GM12878 (cell line): ENCODE data around the gene MTTP. TPM values are rescaled to one million over a fixed set of nuclear protein-coding genes. Genes with fewer than 3 reads are reported as not detected.

Source experiments
- ATAC-seq: fragments of 200-7000 bp; cut with Tn5 transposase; 3 replicates; pipeline ENCODE4 v1.9.1; 2020; ENCODE audit warnings: mild to moderate bottlenecking, moderate library complexity
- BruUV-seq: library from RNA; stranded (reverse); fragments of 400-500 nt; replicated peaks from 2 replicates; lab custom pipeline; 2021; lab: Mats Ljungman, UMichigan
- CTCF ChIA-PET: fragments of 300-600 bp; sonication (Branson Sonifier 250); formaldehyde crosslinking; extraction: SDS; loops from one replicate; lab custom pipeline; 2021; ENCODE audit warnings: inconsistent platforms; lab: Yijun Ruan, JAX
- POLR2A ChIA-PET: fragments of 350-600 bp; formaldehyde crosslinking; extraction: SDS; loops from one replicate; lab custom pipeline; 2021; ENCODE audit warnings: inconsistent platforms; lab: Charles Lee
- RAD21 ChIA-PET: fragments of 300-600 bp; sonication (Branson Sonifier 250); formaldehyde crosslinking; loops from one replicate; lab custom pipeline; 2023; ENCODE audit warnings: antibody characterized with exemption; ENCODE audit not compliant: unreplicated experiment; lab: Charles Lee
- SMC1A ChIA-PET: fragments of 300-600 bp; sonication (Branson Sonifier 250); formaldehyde crosslinking; loops from one replicate; lab custom pipeline; 2023; ENCODE audit not compliant: unreplicated experiment, uncharacterized antibody; lab: Charles Lee
- DNase-seq: peaks from one replicate; pipeline ENCODE4 v3.0.0-alpha.2; 2011; ENCODE audit warnings: low read depth, low spot score
- FAIRE-seq: peaks from 3 replicates; lab custom pipeline; 2011; peaks lifted over from hg19 to GRCh38; lab: Jason Lieb, UNC
- H2AFZ ChIP-seq: 2 replicates; pipeline ENCODE4 v1.6.0; 2011; ENCODE audit warnings: low read depth, low read length, control low read depth; ENCODE audit not compliant: control insufficient read depth
- H3K27ac ChIP-seq: 2 replicates; pipeline ENCODE4 v1.5.1; 2011; ENCODE audit warnings: control low read depth; ENCODE audit not compliant: control insufficient read depth, insufficient read depth
- H3K27me3 ChIP-seq, 2 experiments: replicated peaks in 1 of 2; 2 replicates each; pipeline versions ENCODE4 v1.6.0 to v1.6.1; 2011; ENCODE audit warnings: low read length in 1 of 2; ENCODE audit not compliant: control insufficient read depth in 2 of 2, insufficient read depth in 2 of 2
- H3K36me3 ChIP-seq, 2 experiments: 2 replicates each; pipeline ENCODE4 v1.5.1; 2011; ENCODE audit warnings: low read length in 1 of 2; ENCODE audit not compliant: control insufficient read depth in 2 of 2, insufficient read depth in 2 of 2
- H3K4me1 ChIP-seq: 2 replicates; pipeline ENCODE4 v1.6.1; 2011; ENCODE audit warnings: mild to moderate bottlenecking, low read length, moderate library complexity, mixed read lengths; ENCODE audit not compliant: control insufficient read depth, insufficient read depth
- H3K4me2 ChIP-seq: 2 replicates; pipeline ENCODE4 v1.6.0; 2011; ENCODE audit warnings: control low read depth; ENCODE audit not compliant: control insufficient read depth, insufficient read depth
- H3K4me3 ChIP-seq: fragments of 200-600 bp; sonication (generic); 2 replicates; pipeline ENCODE4 v1.5.1; 2016
- H3K79me2 ChIP-seq: 2 replicates; pipeline ENCODE4 v1.6.0; 2011; ENCODE audit warnings: low read length; ENCODE audit not compliant: control insufficient read depth, insufficient read depth
- H3K9ac ChIP-seq: 2 replicates; pipeline ENCODE4 v1.8.0; 2011; ENCODE audit warnings: low read length, control low read depth, mixed read lengths; ENCODE audit not compliant: control insufficient read depth, insufficient read depth
- H3K9me3 ChIP-seq: replicated peaks from 3 replicates; pipeline ENCODE4 v1.5.1; 2011; ENCODE audit warnings: mild to moderate bottlenecking, low read length; ENCODE audit not compliant: control insufficient read depth, insufficient read depth
- H4K20me1 ChIP-seq: 2 replicates; pipeline ENCODE4 v1.6.0; 2011; ENCODE audit not compliant: control insufficient read depth, insufficient read depth
- CBFB ChIP-seq: IDR thresholded peaks from 2 replicates; pipeline ENCODE4 v1.6.1; 2016; ENCODE audit warnings: antibody characterized with exemption, low read depth
- CBX5 ChIP-seq: sonication (generic); IDR thresholded peaks from 2 replicates; pipeline ENCODE4 v1.6.1; 2016; ENCODE audit warnings: low read depth, moderate library complexity, mild to moderate bottlenecking, inconsistent platforms
- CTCF ChIP-seq, 3 experiments: IDR thresholded peaks in 2 of 3; conservative IDR thresholded peaks in 1 of 3; 2 replicates each; pipeline ENCODE4 v1.5.1; 2011; ENCODE audit warnings: low read depth in 3 of 3, low read length in 3 of 3, mild to moderate bottlenecking in 3 of 3, control low read depth in 2 of 3, moderate library complexity in 2 of 3, inconsistent platforms in 1 of 3, mixed read lengths in 1 of 3; ENCODE audit not compliant: control insufficient read depth in 2 of 3, insufficient read depth in 1 of 3; ENCODE audit errors: extremely low read depth in 1 of 3
- ESRRA ChIP-seq: IDR thresholded peaks from 2 replicates; pipeline ENCODE4 v1.6.1; 2012; ENCODE audit warnings: mild to moderate bottlenecking, low read length, improper control_type of control experiment
- FOXM1 ChIP-seq: IDR thresholded peaks from 2 replicates; pipeline ENCODE4 v1.6.1; 2012; ENCODE audit warnings: low read depth, mild to moderate bottlenecking, inconsistent platforms, low read length, moderate library complexity
- MXI1 ChIP-seq: fragments of 150-350 bp; IDR thresholded peaks from 2 replicates; pipeline ENCODE4 v1.6.1; 2011; ENCODE audit warnings: low read depth, mild to moderate bottlenecking, inconsistent platforms, low read length, improper control_type of control experiment
- NFXL1 ChIP-seq: fragments of 450-650 bp; IDR thresholded peaks from 2 replicates; pipeline ENCODE4 v1.6.1; 2017; ENCODE audit warnings: antibody characterized with exemption, mild to moderate bottlenecking, borderline replicate concordance
- TARDBP ChIP-seq: IDR thresholded peaks from 2 replicates; pipeline ENCODE4 v1.6.1; 2016; ENCODE audit warnings: borderline replicate concordance
- ZNF24 ChIP-seq: fragments of 450-650 bp; IDR thresholded peaks from 2 replicates; pipeline ENCODE4 v1.6.1; 2017; ENCODE audit warnings: antibody characterized with exemption, mild to moderate bottlenecking
- WGBS: methylation state at CpG from one replicate; pipeline ENCODE4 v1.1.6; 2016; ENCODE audit warnings: low lambda C conversion rate; ENCODE audit not compliant: insufficient replicate concordance, insufficient coverage; ENCODE audit errors: missing lambda C conversion rate; 5-methylcytosine and 5-hydroxymethylcytosine counted together
- in situ Hi-C: fragments of 300-500 bp; cut with MboI; formaldehyde crosslinking; loops from 9 replicates; pipeline ENCODE4 v1.14.3; 2018; ENCODE audit warnings: mixed read lengths
- intact Hi-C: fragments of 100-400 bp; cut with micrococcal nuclease; formaldehyde crosslinking; loops from one replicate; pipeline ENCODE4 v1.14.2; 2022; ENCODE audit not compliant: unreplicated experiment
- polyA plus RNA-seq, 11 experiments: library from polyadenylated mRNA; depleted of rRNA in 4 of 11; unstranded in 6 of 11; stranded (reverse) in 5 of 11; fragments of >200 nt; fragmentation: Nextera tagmentation in 4 of 11; fragmentation: Illumina TruSeq in 1 of 11; extraction: Ambion mirVana in 4 of 11; extraction: Trizol in 1 of 11; gene quantifications; 1 replicate in 1 of 11; 2 replicates in 10 of 11; pipeline versions ENCODE4 v1.2.1 to v1.2.3, GENCODE V29; 2011 to 2016; ENCODE audit warnings: inconsistent platforms in 2 of 11, missing spikeins in 2 of 11, low read depth in 1 of 11
- total RNA-seq, 4 experiments: library from RNA; depleted of rRNA in 3 of 4; stranded (reverse); fragments of >200 nt in 3 of 4; fragmentation: Illumina TruSeq in 1 of 4; extraction: Trizol in 1 of 4; gene quantifications; 2 replicates each; pipeline versions ENCODE4 v1.2.1 to v1.2.3, GENCODE V29; 2013 to 2021
- TF ChIP-seq, protein P1 (sequence below): fragments of 450-650 bp; IDR thresholded peaks from 2 replicates; pipeline ENCODE4 v1.6.1; 2017; ENCODE audit warnings: mild to moderate bottlenecking, moderate library complexity
- TF ChIP-seq, protein P2 (sequence below): IDR thresholded peaks from 2 replicates; pipeline ENCODE4 v1.6.1; 2011; ENCODE audit warnings: low read depth, mild to moderate bottlenecking, low read length, moderate library complexity, borderline replicate concordance; ENCODE audit errors: extremely low read depth

Gene MTTP
- total and polyA plus RNA-seq, 10 of the 15 experiments (the other 5 are each of a cell fraction or from before 2014, with no cell fraction given), result 0.08 to 2.2 (median 0.21) TPM; not detected in 1

- ChIA-PET POLR2A (interaction anchor here (0.6 to 0.7 kb wide), 2 partner anchors 21 to 185 kb away, joined by 3 to 4 read pairs; no protein-coding TSS in a partner anchor), RAD21 (interaction anchor here (1.3 to 1.5 kb wide), 2 partner anchors 12 to 23 kb away, joined by 3 to 4 read pairs; no protein-coding TSS in a partner anchor), SMC1A (interaction anchor here (1.0 to 1.1 kb wide), 2 partner anchors 24 to 161 kb away, joined by 3 read pairs; no protein-coding TSS in a partner anchor), CTCF (interaction anchor here (0.7 to 1.0 kb wide), 2 partner anchors 12 to 23 kb away, joined by 3 read pairs; no protein-coding TSS in a partner anchor)
- H3K4me1 ChIP-seq, result no peaks in the 10 kb centered on the region
- in situ Hi-C loops (no loop called here), intact Hi-C loops (no loop called here)
- no peak overlapping the region for H2AFZ ChIP-seq
- no TSS peak for BruUV-seq
- no peak for ATAC-seq
- H3K4me3 ChIP-seq, result no peak overlapping the region
- H3K27me3 ChIP-seq, result no peaks in the 10 kb centered on the region
- FAIRE-seq, result no peak
- H3K9ac ChIP-seq, result no peak overlapping the region
- no peak overlapping the region for H3K27ac ChIP-seq
- H4K20me1 ChIP-seq, result no peaks in the 10 kb centered on the region
- H3K36me3 ChIP-seq, result no peaks in the 10 kb centered on the region
- TF ChIP-seq NFXL1, result no peak
- TF ChIP-seq, protein P1, sequence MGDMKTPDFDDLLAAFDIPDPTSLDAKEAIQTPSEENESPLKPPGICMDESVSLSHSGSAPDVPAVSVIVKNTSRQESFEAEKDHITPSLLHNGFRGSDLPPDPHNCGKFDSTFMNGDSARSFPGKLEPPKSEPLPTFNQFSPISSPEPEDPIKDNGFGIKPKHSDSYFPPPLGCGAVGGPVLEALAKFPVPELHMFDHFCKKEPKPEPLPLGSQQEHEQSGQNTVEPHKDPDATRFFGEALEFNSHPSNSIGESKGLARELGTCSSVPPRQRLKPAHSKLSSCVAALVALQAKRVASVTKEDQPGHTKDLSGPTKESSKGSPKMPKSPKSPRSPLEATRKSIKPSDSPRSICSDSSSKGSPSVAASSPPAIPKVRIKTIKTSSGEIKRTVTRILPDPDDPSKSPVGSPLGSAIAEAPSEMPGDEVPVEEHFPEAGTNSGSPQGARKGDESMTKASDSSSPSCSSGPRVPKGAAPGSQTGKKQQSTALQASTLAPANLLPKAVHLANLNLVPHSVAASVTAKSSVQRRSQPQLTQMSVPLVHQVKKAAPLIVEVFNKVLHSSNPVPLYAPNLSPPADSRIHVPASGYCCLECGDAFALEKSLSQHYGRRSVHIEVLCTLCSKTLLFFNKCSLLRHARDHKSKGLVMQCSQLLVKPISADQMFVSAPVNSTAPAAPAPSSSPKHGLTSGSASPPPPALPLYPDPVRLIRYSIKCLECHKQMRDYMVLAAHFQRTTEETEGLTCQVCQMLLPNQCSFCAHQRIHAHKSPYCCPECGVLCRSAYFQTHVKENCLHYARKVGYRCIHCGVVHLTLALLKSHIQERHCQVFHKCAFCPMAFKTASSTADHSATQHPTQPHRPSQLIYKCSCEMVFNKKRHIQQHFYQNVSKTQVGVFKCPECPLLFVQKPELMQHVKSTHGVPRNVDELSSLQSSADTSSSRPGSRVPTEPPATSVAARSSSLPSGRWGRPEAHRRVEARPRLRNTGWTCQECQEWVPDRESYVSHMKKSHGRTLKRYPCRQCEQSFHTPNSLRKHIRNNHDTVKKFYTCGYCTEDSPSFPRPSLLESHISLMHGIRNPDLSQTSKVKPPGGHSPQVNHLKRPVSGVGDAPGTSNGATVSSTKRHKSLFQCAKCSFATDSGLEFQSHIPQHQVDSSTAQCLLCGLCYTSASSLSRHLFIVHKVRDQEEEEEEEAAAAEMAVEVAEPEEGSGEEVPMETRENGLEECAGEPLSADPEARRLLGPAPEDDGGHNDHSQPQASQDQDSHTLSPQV, result no peak
- no peak for TF ChIP-seq CTCF (IDR thresholded peaks at IDR 0.05 in 2 of 3, conservative IDR thresholded peaks at IDR 0.05 in 1 of 3; ENCODE audit: control insufficient read depth in 2 of 3, extremely low read depth in 1 of 3, insufficient read depth in 1 of 3, low read depth in 3 of 3, low read length in 3 of 3)
- TF ChIP-seq ZNF24, result no peak
- TF ChIP-seq FOXM1, result no peak
- TF ChIP-seq, protein P2, sequence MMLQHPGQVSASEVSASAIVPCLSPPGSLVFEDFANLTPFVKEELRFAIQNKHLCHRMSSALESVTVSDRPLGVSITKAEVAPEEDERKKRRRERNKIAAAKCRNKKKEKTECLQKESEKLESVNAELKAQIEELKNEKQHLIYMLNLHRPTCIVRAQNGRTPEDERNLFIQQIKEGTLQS, result no peak
- TF ChIP-seq MXI1, result no peak
- TF ChIP-seq TARDBP, result no peak
- no peak for TF ChIP-seq CBX5
- TF ChIP-seq ESRRA, result no peak
- no peak for TF ChIP-seq CBFB
- no peaks in the 10 kb centered on the region for H3K79me2 ChIP-seq
- H3K4me2 ChIP-seq, result no peak overlapping the region
- 13% methylated on average over 1 of the region's 1 CpG for WGBS
- H3K9me3 ChIP-seq, result no peaks in the 10 kb centered on the region
- no peak for DNase-seq
Observed at GRCh38 chr4:99648321-99648720, 73.7 kb downstream of the MTTP start.
